GM21360 (cell line): ENCODE measurements around the gene SENP8.
"Not testable (repeated sequence)": the region's sequence is repeated elsewhere in the genome, so short reads cannot be mapped to it uniquely, and the experiment has no call there.

ENCODE experiments used
- ATAC-seq: cut with Tn5 transposase; IDR thresholded peaks from one replicate; pipeline ENCODE4 v1.9.1; 2021; ENCODE audit warnings: mild to moderate bottlenecking, moderate library complexity; ENCODE audit not compliant: unreplicated experiment

The SENP8 gene

DNA sequence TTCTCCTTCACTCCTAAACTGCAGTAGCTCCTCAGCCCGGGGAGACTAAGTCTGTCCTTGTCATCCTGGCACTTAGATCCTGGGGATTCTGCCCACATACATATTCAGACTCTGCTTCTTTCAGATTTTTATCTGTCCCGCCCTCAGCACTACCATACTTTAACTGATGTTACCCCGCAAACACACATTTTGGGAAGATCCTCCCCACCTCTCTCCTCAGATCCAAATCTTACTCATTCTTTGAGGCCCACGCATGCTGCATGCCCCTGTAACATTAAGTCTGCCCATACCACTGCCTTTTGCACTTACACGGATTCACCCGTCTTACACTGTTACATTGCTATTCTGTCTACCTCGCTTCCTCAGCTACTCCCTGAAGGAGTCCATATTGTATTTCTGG, 36.1 kb downstream of the SENP8 start:
- no peak for ATAC-seq

DNA sequence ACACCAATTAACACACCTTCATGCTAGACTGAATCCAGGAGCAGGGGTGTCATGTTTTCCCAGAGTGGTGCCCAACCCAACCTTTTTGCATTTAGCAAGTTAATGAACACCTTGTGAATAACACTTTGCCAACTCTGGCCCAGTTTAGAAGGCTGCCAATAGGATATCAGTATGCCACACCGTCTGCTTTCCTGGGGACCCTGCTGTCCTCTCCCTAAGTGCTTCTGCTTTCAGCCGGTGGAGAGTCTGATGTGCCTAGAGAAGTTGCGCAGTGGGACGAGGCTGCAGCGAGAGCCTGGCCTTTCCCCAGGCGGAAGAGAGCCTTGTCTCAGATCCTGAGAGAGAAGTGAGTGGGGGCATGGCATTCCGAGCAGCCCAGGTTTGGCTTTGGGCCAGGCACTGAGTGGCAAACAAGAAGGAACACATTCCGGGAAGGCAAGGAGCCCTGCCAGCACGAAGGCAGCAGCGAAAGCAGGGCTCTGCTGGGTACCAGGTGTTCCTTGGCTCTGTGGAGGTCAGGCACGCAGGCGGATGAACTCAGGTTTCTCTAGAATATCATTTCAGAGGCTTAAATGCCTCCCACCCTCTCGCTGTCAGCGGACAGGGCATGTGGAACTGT, 36.9 kb downstream of the SENP8 start:
- no peak for ATAC-seq

DNA sequence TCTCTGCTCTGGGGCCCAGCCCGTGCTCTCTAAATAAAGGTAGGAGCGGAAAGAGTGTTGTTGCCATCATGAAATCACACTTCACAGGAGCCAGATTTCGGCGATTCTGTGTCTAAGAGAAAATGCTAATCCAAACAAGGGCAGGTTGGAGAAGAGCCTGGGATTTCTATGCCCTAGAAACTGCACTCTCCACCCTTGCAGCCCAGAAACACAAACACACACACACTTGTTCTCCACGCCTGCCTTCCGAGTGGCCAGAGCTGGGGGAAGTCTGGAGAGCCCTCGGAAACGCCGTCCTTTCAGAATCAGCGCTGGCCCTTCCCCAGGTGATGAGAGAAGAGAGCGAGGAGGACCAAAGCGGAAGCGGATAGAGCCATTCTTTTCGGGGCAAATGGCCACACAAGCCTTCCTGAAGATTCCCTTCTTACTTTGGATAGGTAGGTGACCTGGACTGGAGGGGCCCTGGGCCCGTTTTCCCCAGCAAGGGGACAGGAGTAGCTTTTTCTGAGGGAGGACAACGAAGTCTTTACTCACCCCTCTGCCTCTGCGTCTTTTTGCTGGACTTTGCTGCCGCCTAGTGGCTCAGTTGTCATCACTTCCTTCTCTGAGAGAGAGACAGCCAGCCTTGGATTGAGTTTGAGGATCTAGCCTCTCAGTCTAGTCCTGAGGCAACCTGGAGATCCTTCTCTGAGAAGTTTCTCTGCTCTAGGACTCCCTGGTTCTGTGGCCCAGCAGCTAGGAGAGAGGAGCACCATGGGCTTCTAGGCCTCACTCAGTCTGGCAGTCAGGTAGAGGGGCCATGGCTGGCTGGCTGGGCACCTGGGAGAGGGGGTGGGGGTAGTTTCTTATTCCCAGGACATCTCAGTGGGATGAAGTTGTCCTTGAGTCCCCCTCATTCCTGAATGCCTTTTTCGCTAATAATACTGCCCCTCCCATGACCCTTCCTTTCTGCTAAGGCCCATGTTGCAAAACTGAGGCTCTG, 37.7 kb downstream of the SENP8 start:
- peak; percentile 74 for ATAC-seq

DNA sequence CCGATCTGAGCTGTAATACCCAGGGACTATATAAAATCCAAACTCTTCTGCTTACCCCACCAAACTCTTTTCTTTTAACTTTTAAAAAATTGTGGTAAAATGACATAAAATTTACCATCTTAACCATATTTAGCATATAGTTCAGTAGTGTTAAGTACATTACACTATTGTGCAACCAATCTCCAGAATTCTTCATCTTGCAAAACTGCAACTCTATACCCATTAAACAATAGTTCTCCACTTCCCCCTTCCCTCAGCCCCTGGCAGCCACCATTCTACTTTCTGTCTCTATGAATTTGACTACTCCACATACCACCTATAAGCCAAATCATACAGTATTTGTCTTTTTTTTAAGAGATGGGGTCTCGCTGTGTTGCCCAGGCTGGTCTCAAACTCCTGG, 38.7 kb downstream of the SENP8 start:
- ATAC-seq: no peak

DNA sequence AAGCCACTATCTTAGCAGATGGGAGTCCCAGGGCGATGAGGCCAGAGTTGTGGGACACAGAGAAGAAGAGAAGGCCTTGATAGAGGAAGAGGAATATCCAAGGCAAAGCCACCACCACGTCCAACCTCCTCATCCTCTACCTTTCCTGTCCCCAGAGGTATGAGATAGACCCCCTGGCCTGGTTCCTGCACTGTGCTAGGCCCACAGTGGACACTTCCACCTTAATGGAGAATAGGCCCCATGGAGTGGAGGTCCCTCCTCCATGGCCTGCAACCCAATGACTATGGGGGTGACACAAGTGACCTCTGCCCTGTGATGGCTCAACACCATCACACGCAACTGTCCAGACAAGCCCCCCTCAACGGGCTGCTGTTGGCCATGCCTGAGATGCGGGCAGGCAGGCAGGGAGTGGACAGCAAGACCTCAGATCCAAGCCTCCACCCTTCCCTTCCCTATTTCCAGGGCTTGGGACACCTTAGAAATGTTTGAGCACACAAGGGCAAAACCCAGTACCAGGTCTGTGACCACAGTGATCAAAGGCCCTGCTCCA, 42.6 kb downstream of the SENP8 start:
- ATAC-seq: no peak

DNA sequence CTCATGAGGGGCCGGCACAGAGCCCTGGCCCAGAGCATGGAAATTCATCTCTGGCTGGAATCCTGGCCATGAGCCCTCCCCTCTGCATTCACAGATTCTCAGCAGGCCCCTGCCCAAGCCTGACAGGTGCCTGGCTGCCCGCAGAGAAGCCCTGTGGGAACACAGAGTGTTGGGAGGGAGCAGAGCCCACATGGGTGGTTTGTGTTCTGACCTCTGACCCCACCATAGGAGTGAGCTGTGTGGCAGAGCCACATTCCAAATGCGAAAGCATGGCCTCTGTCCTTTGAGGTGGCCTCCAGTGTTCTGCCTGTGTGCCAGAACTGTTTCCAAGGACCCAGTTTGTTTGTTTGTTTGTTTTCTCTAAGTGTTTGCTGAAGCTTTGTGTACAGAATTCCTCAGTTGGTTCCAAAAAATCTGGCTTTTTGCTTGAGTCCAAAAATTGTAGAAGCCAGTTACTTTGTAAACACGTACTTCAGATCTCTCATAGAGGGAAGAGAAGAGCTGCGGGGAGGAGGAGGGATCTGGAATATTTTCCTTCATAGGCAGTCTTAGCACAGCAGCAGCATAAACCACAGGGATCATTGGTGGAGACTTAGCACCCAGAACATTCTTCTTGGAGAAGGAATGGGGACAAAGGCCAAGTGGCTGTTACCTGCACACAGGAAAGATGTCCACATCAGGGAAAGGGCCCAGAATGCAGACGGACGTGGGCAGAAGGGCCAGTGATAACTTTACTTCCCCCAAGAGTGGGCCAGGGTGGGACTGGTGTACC, 43.3 kb downstream of the SENP8 start:
- ATAC-seq: no peak

DNA sequence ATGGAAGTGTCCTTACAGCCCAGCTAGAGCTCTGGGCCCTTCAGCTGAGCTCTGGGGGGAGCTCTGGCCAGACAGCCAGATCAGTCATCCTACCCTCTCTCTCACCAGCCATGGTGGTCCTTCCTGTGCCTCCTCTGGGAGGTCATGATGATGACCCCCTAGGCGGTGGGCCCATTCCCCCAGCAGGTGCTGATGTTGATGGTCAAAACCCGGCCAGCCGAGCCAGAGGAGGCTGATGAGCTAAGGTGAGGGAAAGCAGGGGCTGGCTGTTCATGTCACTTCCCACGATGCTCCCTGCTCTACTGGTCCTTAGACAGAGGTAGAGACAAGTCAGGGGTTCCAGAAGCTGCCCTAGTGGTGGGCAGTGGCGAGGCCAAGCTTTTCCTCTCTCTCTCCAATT, 44.4 kb downstream of the SENP8 start:
- ATAC-seq: no peak

DNA sequence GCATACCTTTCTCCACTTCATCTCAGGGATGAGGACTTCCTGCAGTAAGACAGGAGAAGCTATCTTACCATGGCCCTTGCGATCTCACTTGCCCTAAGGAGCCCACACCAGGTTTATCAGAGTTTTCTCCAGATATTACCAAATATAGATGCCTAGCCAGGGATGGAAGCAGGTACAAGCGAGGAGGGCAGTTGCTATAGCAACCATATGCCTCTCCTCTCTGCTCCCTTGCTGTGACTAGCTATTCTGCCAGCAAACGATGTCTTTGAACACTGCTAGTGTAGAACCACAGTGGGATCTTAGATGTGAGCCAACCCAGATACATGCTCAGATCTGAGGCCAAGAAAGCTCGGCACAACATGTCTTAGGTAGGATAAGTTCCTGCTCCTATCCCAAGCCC, 45.5 kb downstream of the SENP8 start:
- ATAC-seq: no peak

DNA sequence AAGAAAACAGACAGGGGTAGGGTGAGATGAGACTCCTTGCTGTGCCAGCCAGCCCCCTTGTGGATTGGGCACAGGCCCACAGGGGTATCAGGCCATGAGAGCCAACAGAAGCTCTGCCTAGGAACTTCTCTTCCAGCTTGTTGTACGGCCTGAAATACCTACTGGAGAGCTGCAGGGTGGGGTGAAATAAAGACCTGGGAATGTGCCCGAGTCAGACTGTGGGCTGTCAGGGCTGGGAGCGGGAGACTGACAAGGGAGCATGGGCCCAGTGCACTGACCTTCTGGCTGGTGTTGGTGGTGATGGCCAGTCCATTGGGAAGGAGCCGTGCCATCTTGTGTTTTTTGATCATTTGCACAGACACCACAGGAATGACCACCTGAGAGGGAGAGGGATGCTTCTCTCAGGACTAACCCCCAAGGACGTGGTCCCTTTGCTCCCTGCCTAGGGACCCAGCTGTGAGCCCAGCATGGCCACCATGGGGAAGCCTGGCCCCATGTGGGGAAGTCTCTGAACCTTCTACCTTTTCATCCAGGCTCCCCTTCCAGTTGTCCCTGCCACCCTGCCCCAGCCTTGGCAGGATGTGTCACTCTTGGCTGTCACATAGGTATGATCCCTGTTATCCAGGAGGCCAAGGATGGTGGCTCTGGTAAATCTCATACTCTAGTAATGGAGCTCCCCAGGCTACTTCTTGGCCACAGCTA, 48.7 kb downstream of the SENP8 start:
- ATAC-seq: no peak

DNA sequence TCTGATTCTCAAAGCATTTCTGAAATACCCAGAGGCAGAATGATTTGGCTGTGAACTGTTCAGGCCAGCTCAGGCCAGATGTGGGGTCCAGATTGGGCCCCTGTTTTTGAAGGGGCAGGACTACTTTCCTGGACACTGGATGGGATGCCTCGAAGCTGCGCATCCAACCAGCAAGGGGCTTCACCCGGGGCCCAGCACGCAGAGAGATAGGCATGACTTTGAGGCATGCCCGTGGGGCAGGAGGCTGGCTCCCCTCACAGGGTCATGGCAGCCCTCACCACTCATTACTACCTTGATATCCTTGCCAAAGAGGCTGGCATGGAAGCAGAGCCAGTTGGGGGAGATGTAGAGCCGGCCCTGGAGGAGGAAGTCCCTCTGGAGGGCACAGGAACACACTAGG, 49.2 kb downstream of the SENP8 start:
- ATAC-seq: no peak

DNA sequence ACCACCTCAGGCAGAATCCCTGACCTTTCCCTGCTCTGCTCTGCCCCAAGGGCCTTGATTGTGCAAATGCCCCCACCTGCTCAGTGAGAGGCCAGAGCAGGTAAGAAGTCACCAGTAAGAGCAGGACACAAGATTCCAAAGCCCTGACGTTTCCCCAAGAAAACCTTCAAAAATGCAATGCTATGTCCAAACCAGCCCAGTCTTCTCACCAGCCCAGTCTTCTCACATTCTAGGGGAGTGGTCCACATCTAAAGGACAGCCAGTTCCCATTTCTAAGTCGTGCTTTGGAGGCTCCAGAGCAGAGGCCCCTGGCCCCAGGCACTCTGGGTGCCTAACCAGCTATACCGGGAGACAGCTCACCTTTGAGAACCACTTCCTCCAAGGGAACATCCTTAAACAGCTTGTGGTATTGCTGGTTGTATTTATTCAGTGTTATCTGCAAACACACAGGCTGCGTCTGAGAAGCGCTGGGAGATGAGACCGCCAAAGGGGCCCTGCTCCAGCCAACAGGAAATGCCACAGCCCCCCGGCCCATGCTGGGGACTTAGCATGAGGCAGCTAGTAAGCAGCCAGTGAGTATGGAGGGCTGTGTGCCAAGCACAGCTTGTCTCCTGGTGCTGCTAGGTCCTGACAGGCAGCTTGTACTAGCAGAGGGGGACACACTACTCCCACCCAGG, 50.1 kb downstream of the SENP8 start:
- no peak for ATAC-seq

DNA sequence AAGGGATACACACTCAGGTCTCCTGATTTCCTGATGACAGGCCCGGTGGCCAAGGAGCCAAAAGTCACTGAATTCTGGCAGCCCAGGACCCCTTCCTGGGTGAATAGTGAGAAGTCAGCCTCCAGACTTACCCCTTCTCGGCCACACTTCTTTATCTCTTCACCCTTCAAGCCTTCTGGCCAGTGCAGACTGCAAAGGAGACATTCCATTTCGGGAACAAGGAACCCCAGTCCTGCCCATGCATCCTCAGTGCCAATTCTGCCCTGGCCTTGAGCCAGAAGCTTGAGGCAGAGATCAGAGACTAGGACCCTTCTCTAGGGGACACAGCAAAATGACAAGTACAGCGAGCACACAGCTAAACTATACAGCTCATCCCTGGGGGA, 50.6 kb downstream of the SENP8 start:
- ATAC-seq: no peak

DNA sequence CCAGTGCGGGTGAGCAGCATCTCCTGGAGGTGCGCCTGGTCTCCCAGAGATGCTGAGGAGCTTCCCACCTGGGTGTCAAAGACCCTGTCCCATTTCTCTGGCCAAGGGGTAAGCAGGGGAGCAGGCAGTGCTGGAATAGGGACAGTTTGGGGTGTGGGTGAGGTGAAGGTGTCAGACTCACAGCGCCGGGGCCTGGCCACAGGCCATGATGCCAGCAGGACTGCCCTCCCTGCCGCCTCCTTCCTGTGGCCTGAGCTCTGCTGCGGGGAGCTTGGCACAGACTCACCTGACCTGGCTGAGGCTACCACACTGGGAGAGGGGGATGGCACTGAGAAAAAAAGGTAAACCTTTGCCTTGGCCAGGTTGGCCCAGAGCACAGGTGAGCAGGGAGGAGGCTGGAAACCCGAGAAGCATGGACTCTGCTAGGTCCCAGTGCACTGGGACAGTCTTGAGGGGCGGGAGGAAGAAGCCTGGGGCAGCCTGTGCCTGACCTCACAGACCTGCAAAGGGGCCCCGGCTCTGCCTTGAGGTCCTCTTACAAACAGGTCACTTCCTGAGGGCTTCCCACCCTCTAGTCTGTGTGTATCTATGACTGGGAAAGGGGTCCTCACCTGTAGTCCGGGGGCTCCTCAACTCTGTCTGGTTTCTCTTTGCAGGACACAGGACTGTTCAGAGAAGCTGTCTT, 51.2 kb downstream of the SENP8 start:
- ATAC-seq: no peak

DNA sequence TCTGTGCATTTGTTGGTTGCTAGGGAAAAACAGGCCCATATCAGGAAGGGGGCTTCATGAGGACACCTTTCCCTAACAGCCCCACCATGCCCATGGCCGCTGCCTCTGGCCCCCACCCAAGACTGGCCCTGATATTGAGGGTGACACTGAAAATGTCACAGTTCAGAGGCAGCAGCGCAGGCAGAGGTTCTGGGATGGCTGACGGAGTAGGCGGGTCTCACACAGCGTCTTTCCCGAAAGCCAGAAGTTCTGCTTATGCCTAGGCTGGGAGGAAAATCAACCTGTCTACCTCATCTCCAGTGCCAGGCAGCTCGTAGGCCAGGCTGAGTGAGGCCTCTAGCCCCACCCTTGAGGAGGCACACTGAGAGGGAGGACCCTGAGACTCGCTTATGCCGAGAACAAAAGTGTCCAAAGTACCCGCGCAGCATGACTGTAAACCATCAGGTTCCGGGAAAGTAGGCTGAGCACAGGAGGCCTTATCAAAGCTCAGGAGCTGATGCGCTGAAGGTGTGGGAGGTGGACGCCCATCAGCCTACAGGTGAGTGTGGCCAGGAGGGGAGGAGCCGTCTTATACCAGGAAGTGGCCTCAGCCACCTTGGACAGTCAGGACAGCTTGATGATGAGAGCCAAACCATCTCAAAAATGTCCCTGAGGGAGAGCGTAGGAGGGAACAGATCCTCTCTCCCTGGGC, 51.9 kb downstream of the SENP8 start:
- no peak for ATAC-seq

DNA sequence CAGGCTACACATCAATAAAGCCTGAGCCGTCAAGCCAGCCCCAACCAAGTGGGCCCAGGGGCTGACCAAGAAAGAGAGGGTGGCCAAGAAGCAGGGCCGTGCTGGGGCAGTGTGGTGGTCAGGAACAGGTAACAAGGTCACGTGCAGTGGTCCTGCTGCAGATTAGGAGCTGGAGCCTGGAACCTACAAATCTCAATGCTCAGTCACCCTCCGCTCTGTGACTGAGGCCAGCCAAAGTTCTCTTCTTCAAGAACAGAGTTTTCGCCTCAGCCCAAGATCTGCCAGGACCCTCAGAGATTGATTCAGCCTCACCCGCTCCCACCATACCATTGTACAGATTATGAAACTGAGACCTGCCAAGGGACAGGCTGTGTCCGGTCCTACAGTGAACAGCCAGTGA, 52.5 kb downstream of the SENP8 start:
- ATAC-seq: no peak

DNA sequence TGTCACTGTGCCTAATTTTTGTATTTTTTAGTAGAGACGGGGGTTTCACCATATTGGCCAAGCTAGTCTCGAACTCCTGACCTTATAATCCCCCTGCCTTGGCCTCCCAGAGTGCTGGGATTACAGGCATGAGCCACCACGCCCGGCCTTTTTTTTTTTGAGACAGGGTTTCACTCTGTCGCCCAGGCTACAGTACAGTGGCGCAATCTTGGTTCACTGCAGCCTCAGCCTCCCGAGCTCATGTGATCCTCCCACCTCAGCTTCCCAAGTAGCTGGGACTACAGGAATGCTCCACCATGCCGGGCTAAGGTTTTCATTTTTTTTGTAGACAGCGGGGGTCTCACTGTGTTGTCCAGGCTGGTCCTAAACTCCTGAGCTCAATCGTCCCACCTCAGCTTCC, 53.8 kb downstream of the SENP8 start:
- ATAC-seq: not testable (repeated sequence)

DNA sequence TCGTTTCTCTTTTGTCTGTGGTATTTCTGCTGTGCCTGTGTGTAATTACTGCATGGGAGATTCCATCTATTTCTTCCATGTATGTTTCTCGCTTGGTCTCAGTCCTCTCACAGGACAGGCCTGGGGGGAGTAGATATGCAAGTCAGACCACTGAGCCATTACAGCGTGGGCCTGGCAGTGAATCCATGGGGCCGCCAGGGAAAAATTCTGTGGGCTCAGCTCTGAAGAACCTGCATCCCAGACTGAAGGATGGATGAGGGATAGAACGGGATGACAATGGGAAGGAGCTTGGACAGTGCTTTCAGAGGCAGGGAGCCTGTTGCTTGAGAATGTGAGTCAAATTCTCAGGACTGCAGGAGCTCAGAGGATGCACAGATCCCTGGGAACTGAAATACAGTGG, 54.6 kb downstream of the SENP8 start:
- ATAC-seq: no peak

DNA sequence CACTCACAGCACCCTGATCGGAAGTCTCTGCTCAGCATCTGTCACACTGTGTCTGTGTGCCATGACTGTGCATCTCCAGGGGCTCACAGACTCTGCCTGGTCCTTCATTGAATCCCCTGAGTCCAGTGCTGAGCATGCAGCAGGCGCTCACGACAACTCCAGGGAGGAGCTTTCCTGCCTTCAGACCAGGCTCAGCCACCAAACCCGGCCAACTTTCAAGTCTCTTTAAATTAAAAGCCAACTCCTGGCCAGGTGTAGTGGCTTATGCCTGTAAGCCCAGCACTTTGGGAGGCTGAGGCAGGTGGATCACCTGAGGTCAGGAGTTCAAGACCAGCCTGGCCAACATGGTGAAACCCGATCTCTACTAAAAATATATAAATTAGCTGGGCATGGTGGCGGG, 55.2 kb downstream of the SENP8 start:
- ATAC-seq: no peak
